NCI-H748 (cell line): ENCODE measurements around the gene RASIP1.

Experiments used
- DNase-seq: peaks from one replicate; lab custom pipeline; 2025; ENCODE audit not compliant: unreplicated experiment; lab: John Stamatoyannopoulos, UW

Gene RASIP1

GRCh38 chr19:48755787-48756186 lies 15.4 kb upstream of the RASIP1 start:
- DNase-seq = no peak

GRCh38 chr19:48755084-48755641 lies 14.8 kb upstream of the RASIP1 start, which contains the start of gene FGF21:
Gene FGF21, plus strand, starts transcription at chr19:48755524. Its CDS starts 713 bp downstream, at chr19:48756237.
- no peak for DNase-seq

- peak; percentile 97 for DNase-seq
Measured at GRCh38 chr19:48752496-48753365, 12.3 kb upstream of the RASIP1 start, which contains the start of gene FUT1. Gene FUT1, minus strand, starts transcription at chr19:48752641. Its CDS starts 1,360 bp downstream, at chr19:48751281.

GRCh38 chr19:48751845-48752495 lies 11.6 kb upstream of the RASIP1 start:
- DNase-seq = peak; percentile 34

- DNase-seq = no peak
Measured at GRCh38 chr19:48750771-48751504, 10.5 kb upstream of the RASIP1 start.

DNA sequence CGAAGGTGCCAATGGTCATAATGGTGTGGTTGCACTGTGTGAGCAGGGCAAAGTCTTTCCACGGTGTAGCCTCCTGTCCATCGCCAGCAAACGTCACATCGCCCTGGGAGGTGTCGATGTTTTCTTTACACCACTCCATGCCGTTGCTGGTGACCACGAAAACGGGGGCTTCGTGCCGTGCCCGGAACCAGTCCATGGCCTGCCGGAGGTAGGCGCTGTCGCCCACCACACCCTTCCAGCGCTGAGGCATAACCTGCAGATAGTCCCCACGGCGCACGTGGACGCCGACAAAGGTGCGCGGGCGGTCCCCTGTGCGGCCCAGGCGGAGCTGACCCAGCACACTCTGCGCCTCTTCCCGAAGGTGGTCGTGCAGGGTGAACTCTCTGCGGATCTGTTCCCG lies 9.9 kb upstream of the RASIP1 start:
- no peak for DNase-seq

DNA sequence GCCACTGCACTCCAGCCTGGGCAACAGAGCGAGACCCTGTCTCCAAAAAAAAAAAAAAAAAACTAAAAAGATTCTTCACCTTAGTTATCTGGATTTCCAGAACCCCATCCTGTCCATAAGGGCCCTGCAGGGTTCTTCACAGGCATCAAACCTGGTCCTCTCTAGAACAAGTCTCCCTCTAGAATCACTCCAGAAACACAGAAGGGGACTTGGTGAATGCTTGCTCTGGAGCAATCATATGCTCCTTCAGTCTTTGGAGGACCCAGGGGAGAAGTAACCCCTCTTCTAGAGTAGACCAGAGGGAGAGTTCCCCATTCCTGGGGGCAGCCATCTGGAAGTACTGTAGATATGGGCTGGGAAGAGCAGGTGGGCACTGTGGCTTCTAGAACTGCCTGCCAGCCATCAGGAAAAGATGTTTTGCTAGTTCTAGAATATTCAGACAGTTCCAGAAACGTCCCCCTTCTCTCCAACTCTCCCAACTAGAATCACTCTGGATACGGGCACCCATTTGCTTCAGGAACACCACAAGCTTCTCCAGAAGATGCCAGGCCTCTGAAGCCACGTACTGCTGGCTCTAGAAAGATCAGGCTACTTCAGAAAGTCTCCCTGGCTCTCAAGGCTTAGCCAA lies 9.3 kb upstream of the RASIP1 start:
- DNase-seq = no peak

DNA sequence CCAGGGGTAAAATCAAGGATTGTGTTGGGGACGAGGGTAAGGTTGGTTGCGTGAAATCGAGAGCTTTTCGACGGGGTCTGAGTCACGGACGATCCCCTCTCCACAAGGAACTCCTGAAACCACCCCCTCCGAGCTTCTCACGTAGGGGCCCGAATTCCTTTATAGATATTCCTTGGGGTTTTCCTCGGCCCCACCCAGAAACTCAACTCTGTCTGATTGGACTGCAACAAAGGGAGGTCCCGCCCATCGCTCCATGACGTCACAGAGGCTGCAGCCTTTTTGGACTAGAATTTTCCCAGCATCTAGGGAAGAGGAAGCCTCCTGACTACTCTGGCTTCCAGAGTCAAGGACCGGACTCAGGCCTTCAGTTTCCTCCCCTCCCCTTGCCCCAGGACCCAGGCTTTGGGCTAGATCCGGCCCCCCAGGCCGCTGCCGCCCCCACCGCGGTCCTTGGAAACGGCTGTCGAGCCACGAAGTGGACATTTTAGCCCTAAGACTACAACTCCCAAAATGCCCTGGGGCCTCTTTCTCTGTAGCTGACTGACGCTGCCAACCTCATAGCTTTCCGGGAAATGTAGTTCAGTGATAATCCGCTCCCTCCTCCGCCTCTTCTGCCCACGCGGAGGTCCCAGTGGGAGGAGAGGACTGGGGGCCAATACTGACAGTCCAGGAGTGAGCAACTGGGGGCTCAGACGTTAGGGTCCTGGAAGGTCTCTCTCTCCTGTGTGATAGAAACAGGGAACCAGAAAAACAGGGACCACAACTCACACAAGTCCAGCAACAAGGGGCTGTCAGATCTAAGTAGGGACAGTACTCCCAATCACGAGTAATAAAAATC lies 6.5 kb upstream of the RASIP1 start, which contains the start of gene IZUMO1:
TSS of gene IZUMO1 (minus strand) at position 172 of the 838 bp plus-strand sequence. CDS start 1,050 bp downstream, outside the sequence.
- DNase-seq = peak; percentile 61

GRCh38 chr19:48746110-48746509 lies 5.7 kb upstream of the RASIP1 start:
- no peak for DNase-seq

DNA sequence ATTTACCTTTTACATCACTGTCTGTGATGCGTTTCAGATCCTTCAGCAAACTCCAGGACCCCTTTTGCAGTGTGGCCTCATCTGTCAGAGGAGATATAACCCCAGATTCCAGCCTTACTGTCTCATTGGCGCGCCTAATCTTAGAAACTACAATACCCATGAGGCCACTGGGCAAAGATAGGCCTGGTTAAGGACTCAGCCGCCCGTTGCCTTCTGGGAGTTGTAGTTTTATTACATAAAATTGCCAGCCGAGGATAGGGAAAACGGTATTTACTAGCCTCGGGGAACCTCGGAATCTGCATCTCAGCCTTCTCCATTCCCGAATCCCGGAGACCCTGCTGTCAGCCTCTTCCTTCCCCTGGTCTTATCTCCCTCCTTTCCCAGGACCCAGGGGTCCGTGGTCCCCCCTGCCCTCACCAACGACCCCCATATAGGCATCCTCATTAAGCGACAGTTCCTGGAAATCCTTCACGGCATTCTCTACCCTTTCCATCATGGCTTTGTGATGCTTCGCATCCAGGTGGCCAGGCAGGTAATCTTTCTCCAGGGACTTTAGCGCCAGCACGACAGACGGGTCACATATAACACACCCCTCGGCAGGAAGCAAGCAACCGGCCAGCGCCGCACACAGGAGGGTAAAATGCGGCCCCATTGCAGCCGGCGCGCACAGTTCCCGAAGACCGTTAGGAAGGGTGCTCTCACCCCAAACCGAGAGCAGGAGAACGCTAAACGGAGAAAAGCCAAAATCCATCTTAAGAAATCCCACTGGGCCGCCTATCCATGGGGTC lies 5.0 kb upstream of the RASIP1 start:
- DNase-seq = peak; percentile 74

DNA sequence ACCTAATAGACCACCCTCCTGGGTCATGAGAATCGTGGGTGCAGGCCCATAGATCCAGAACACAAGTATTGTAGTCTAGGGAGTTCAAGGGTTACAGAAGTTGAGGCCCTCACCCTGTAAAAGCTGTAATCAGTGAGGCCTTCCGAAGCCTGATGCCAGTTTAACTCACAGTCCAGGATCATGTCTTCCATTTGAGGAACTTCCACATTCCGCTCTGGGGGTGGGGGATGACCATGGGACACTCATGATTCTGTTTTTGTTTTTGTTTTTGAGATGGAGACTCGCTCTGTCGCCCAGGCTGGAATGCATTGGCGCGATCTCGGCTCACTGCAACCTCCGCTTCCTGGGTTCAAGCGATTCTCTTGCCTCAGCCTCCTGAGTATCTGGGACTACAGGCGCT lies 1.7 kb upstream of the RASIP1 start:
- no peak for DNase-seq

GRCh38 chr19:48741129-48741999 lies 954 bp upstream of the RASIP1 start:
- peak; percentile 49 for DNase-seq

GRCh38 chr19:48739404-48740163 lies 826 bp downstream of the RASIP1 start:
- peak; percentile 68 for DNase-seq

GRCh38 chr19:48738557-48739403 lies 1.6 kb downstream of the RASIP1 start:
- DNase-seq = peak; percentile 97

DNA sequence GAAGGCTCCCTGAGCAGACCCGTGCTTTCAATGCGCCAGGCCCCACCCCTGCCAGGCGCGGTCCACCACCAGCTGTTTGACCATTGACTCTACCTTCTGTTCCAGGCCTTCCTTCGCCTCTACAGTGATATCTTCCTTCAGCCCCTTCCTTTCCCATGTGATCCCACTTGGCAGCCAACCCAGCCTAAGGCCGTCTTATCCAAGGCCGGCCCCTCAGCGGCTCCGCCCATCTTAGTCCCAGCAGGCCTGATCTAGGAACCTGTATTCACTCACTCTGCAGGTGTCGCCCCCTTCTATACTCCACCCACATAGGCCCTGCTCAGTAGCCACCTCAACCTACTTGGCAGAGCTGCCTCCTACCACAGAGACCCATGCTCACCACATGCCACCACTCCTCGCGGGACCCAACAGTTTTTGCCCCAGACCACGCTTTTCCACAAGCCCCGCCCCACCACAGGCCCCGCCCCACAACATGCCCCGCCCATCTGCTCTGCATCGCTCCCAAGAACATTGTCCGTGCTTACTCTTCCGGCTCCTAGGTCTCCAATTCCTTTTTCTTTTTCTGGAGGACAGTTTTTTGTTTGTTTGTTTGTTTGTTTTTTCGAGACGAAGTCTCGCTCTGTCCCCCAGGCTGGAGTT lies 2.9 kb downstream of the RASIP1 start:
- peak; percentile 58 for DNase-seq
